Sigmoid colon (tissue), 7 donors: ENCODE data around the gene SAPCD1. TPM values are rescaled to one million over a fixed set of nuclear protein-coding genes. Genes with fewer than 3 reads are reported as not detected.
A peak's percentile ranks its signal among the peaks of the same experiment; 100 is the strongest.

Source experiments
- DNase-seq: peaks from one replicate; pipeline ENCODE4 v3.0.0-alpha.2; 2019
- H3K27ac ChIP-seq, 4 donors: fragments of 200-600 bp; sonication (generic); one replicate each; pipeline ENCODE4 v1.5.1; 2016 to 2019; ENCODE audit warnings: mild to moderate bottlenecking in 1 of 4
- H3K27me3 ChIP-seq, 3 donors: fragments of 200-600 bp; sonication (generic); one replicate each; pipeline ENCODE4 v1.5.1; 2019; ENCODE audit warnings: mild to moderate bottlenecking in 1 of 3
- H3K36me3 ChIP-seq, 4 donors: fragments of 200-600 bp; sonication (generic); one replicate each; pipeline ENCODE4 v1.5.1; 2016 to 2019
- H3K4me1 ChIP-seq, 4 donors: fragments of 200-600 bp; sonication (generic); one replicate each; pipeline ENCODE4 v1.5.1; 2017 to 2019
- H3K4me3 ChIP-seq, 4 donors: fragments of 200-600 bp; sonication (generic); one replicate each; pipeline ENCODE4 v1.5.1; 2017 to 2019; ENCODE audit warnings: mild to moderate bottlenecking in 2 of 4, moderate library complexity in 1 of 4
- H3K9me3 ChIP-seq, 4 donors: fragments of 200-600 bp in 3 of 4; sonication (generic) in 3 of 4; one replicate each; pipeline versions ENCODE4 v1.5.1 to v1.6.1; 2013 to 2019
- EP300 ChIP-seq, 4 donors: sonication (generic); formaldehyde crosslinking; IDR thresholded peaks; one replicate each; pipeline ENCODE4 v1.6.1; 2017; ENCODE audit warnings: antibody characterized with exemption in 4 of 4
- POLR2A ChIP-seq, 2 donors: fragments of 450-650 bp; IDR thresholded peaks; one replicate each; pipeline ENCODE4 v1.6.1; 2016; ENCODE audit warnings: antibody characterized with exemption in 2 of 2, mild to moderate bottlenecking in 2 of 2, moderate library complexity in 2 of 2
- POLR2AphosphoS5 ChIP-seq, 4 donors: sonication (generic); formaldehyde crosslinking; IDR thresholded peaks; one replicate each; pipeline ENCODE4 v1.6.1; 2017; ENCODE audit warnings: antibody characterized with exemption in 4 of 4
- WGBS, 2 donors: extraction: QIAGEN DNeasy Blood & Tissue Kit; methylation state at CpG; one replicate each; pipeline ENCODE4 v1.1.7; 2013; 5-methylcytosine and 5-hydroxymethylcytosine counted together
- intact Hi-C: fragments of 100-400 bp; cut with DNase I; formaldehyde crosslinking; loops from one replicate; pipeline ENCODE4 v1.15.1; 2023
- polyA plus RNA-seq, 3 donors: library from polyadenylated mRNA; stranded (reverse); fragments of 200-250 nt; gene quantifications; one replicate each; pipeline ENCODE4 v1.2.3, GENCODE V29; 2013
- total RNA-seq, 4 donors: library from RNA; depleted of rRNA; stranded (reverse); fragments of >200 nt; gene quantifications; one replicate each; pipeline ENCODE4 v1.1.0, GENCODE V29; 2016
- TF ChIP-seq, protein P1 (sequence below), 4 experiments: fragments of 450-650 bp in 3 of 4; fragments of 200-600 bp in 1 of 4; IDR thresholded peaks; one replicate each; pipeline ENCODE4 v1.5.1; 2016 to 2019; ENCODE audit warnings: antibody characterized with exemption in 4 of 4, mild to moderate bottlenecking in 3 of 4, moderate library complexity in 2 of 4
- donor health status: healthy with polysubstance abuse.
- donor health status: Bipolar disorder and iron deficiency.
- donor health status: healthy.

The SAPCD1 gene
- total and polyA plus RNA-seq, 7 donors, result 1.2 to 8.7 (median 4.2) TPM; not detected in 2

DNA sequence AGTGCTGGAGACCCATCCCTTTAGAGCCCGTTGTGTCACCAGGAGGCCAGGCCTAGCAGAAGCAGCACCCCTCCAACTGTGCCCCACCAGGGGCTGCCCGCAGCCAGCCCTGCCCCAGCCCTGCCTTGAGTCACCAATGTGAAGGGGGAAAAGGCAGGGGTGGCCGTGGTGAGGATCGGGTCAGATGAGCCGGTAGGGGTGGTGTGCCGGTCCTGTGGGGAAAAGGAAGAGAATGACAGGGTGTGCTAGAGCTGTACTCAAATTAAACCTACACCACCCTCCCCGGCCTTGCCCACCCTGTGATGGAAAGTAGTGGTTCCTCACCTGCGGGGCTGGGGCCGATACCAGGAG is 3.1 kb downstream of the SAPCD1 start:
- Histone ChIP-seq H3K36me3 (no peaks in the 10 kb centered on the region), H3K27me3 (peaks cover 0 to 14% (median 3%) of the 10 kb centered on the region in 3 donors), H3K4me3 (no peak overlapping the region), H3K27ac (no peak overlapping the region), H3K4me1 (peaks cover 0 to 10% (median 7%) of the 10 kb centered on the region in 4 donors), H3K9me3 (no peaks in the 10 kb centered on the region)
- no peak for DNase-seq
- intact Hi-C loops, result no loop called here
- TF ChIP-seq POLR2A (IDR thresholded peaks at IDR 0.05) (no peak), EP300 (IDR thresholded peaks at IDR 0.05) (no peak), POLR2AphosphoS5 (IDR thresholded peaks at IDR 0.05) (no peak)
- TF ChIP-seq, protein P1, sequence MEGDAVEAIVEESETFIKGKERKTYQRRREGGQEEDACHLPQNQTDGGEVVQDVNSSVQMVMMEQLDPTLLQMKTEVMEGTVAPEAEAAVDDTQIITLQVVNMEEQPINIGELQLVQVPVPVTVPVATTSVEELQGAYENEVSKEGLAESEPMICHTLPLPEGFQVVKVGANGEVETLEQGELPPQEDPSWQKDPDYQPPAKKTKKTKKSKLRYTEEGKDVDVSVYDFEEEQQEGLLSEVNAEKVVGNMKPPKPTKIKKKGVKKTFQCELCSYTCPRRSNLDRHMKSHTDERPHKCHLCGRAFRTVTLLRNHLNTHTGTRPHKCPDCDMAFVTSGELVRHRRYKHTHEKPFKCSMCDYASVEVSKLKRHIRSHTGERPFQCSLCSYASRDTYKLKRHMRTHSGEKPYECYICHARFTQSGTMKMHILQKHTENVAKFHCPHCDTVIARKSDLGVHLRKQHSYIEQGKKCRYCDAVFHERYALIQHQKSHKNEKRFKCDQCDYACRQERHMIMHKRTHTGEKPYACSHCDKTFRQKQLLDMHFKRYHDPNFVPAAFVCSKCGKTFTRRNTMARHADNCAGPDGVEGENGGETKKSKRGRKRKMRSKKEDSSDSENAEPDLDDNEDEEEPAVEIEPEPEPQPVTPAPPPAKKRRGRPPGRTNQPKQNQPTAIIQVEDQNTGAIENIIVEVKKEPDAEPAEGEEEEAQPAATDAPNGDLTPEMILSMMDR (IDR thresholded peaks at IDR 0.05), result no peak
- WGBS, 2 donors, result 84 to 89% methylated on average over 9 of the region's 9 CpGs

DNA sequence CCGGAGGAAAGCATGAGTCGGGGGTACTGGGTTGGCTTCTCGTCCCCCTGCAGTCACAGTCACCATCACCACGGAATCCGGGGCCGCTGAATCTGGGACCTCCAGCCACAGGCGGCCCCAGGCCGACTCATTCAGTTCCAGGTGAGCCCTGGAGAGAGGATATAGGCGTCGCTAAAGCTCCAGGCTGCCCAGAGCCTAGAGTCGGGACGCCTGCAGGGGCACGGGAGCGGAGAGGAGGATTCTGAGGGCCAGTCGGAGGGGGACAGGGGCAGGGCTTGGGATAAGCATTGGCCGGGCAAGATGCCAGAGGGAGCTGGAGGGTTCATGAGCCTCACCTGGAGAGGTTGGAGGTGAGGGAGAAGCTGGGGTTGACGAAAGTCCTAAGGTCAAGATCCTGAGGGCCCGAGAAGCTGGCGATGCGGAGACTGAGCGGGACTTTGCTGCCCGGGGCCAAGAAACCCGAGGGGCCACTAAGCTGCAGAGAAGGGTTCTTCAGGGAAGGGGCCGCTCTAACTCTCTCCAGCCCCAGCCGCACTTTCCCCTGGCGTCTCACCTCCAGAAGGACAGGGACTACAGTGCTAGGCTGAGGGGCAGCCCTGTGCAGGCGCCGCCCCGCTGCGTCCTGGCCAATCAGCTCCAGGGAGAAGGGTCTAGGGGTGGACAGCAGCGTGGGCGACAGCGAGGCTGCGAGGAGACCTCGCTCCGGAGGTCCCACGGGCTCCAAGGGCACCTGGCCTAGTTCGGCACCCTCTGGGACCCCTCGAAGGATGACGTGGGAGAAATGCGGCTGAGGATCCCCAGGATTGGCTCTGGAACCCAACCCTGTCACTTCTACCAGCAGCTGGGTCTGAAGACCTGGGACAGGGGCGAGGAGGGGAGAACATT is 3.7 kb downstream of the SAPCD1 start:
- intact Hi-C loops, result no loop called here
- H3K27ac ChIP-seq, result no peak overlapping the region

DNA sequence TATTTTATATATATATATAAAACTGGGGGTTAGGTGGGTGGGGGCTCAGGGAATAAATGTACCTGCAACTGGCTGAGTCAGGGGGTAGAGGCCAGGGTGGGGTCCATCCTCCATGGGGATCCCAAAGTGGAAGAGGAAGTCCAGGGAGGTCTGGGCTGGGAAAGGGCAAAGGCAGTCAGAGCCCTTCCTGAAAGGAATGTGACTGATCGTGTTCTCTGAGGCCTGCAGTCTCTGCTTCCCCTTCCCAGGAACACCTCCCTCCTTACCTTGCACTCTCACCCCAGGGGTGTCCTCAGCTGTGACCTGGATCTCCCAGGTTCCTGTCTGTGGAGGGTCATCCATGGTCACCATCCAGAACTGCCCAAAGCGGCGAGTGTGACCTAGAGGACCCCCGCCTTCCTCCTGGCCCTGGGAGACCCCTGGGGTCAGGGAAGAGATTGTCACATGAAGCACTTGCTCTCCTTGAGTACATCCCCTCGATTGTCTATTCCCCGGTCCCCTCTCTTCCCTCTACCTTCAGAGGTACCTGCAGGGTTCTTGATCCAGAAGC is 4.7 kb downstream of the SAPCD1 start:
- TF ChIP-seq POLR2AphosphoS5 (IDR thresholded peaks at IDR 0.05), result no peak
- no peak for TF ChIP-seq EP300 (IDR thresholded peaks at IDR 0.05)
- TF ChIP-seq, protein P1 (IDR thresholded peaks at IDR 0.05), result no peak
- TF ChIP-seq POLR2A (IDR thresholded peaks at IDR 0.05), result no peak
- 83 to 84% methylated on average over 6 of the region's 6 CpGs for WGBS, 2 donors
- intact Hi-C loops, result no loop called here

More for the DNA sequence above, 3.7 kb downstream of the SAPCD1 start:
- H3K4me3 ChIP-seq, result peak overlapping the region in 3 of 4 donors; percentile 11 to 32 (median 26)
- no peaks in the 10 kb centered on the region for H3K36me3 ChIP-seq
- peaks cover 0 to 14% (median 3%) of the 10 kb centered on the region in 3 donors for H3K27me3 ChIP-seq
- TF ChIP-seq POLR2A (IDR thresholded peaks at IDR 0.05) (no peak), EP300 (IDR thresholded peaks at IDR 0.05) (no peak), POLR2AphosphoS5 (IDR thresholded peaks at IDR 0.05) (no peak)
- TF ChIP-seq, protein P1 (IDR thresholded peaks at IDR 0.05), result peak in 1 of 4 experiments; percentile 7
- H3K9me3 ChIP-seq, result no peaks in the 10 kb centered on the region
- no peak for DNase-seq
- 54 to 58% methylated on average over 42 of the region's 42 CpGs for WGBS, 2 donors
- H3K4me1 ChIP-seq, result peaks cover 0 to 10% (median 7%) of the 10 kb centered on the region in 4 donors

DNA sequence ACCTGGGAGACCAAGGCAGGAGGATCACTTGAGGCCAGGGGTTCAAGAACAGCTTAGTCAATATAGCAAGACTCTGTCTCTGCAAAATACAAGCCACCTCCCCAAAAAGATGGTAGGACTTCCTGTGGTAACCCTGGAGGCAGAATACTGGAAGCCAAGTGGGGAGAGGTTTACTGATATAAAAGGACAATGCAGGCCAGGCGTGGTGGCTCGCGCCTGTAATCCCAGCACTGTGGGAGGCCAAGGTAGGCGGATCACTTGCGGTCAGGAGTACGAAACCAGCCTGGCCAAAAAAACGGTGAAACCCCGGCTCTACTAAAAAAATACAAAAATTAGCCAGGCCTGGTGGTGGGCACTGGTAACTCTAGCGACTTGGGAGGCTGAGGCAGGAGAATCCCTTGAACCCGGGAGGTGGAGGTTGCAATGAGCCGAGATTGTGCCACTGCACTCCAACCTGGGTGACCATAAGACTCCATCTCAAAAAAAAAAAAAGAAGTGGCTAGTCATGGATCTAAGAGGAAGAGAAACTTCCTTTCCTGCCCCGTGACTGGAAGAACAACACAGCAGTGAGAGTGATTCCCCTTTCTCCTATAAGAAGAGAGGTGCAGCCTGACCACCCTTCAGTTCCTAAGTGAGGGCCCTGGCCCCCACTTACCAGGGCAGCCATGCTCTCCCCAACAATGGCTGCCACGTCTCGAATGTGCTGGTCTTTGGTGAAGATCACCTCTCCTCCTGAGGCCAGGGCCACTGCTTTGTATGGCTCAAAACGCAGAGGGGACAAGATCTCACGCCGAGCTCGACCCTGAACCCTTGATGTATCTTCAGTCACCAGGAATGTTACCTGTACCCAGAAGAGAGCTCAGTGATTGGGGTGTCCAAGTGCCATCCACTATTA is 6.2 kb downstream of the SAPCD1 start:
- TF ChIP-seq, protein P1 (IDR thresholded peaks at IDR 0.05), result no peak
- TF ChIP-seq EP300 (IDR thresholded peaks at IDR 0.05) (no peak), POLR2A (IDR thresholded peaks at IDR 0.05) (no peak), POLR2AphosphoS5 (IDR thresholded peaks at IDR 0.05) (no peak)
- WGBS, 2 donors, result 91% methylated on average over 18 of the region's 18 CpGs
- intact Hi-C loops, result loop anchor here (1.0 kb wide), 1 partner anchor 88 kb away; no protein-coding TSS in a partner anchor
- peaks cover 0 to 14% (median 3%) of the 10 kb centered on the region in 3 donors for H3K27me3 ChIP-seq
- no peak for DNase-seq
- no peak overlapping the region for H3K4me3 ChIP-seq
- H3K9me3 ChIP-seq, result no peaks in the 10 kb centered on the region
- H3K36me3 ChIP-seq, result no peaks in the 10 kb centered on the region
- H3K4me1 ChIP-seq, result peaks cover 0 to 10% (median 7%) of the 10 kb centered on the region in 4 donors
- no peak overlapping the region for H3K27ac ChIP-seq

More for the DNA sequence above, 4.7 kb downstream of the SAPCD1 start:
- Histone ChIP-seq H3K9me3 (no peaks in the 10 kb centered on the region), H3K36me3 (no peaks in the 10 kb centered on the region), H3K4me3 (no peak overlapping the region), H3K27ac (no peak overlapping the region), H3K4me1 (peaks cover 0 to 10% (median 7%) of the 10 kb centered on the region in 4 donors), H3K27me3 (peaks cover 0 to 14% (median 3%) of the 10 kb centered on the region in 3 donors)
- DNase-seq, result no peak
